HepG2 (cell line): ENCODE data around the gene VWA7. TPM values are rescaled to one million over a fixed set of nuclear protein-coding genes. Genes with fewer than 3 reads are reported as not detected.

ENCODE experiments used
- AGO2 ChIP-seq: fragments of 200-400 bp; formaldehyde crosslinking; optimal IDR thresholded peaks from 2 replicates; pipeline ENCODE3; 2017; ENCODE audit warnings: mild to moderate bottlenecking, low read depth, low read length, moderate library complexity
- CBX1 ChIP-seq: IDR thresholded peaks from one replicate; pipeline ENCODE4 v1.6.1; 2016; ENCODE audit warnings: antibody characterized with exemption, low read depth
- CBX5 ChIP-seq: sonication (generic); formaldehyde crosslinking; IDR thresholded peaks from 2 replicates; pipeline ENCODE4 v1.4.0; 2020; ENCODE audit warnings: missing genetic modification reagents, borderline replicate concordance
- DR1 ChIP-seq: sonication (generic); formaldehyde crosslinking; IDR thresholded peaks from 2 replicates; pipeline ENCODE4 v1.8.0; 2021; ENCODE audit warnings: mild to moderate bottlenecking, missing genetic modification reagents, inconsistent platforms
- HNRNPUL1 ChIP-seq: fragments of 200-400 bp; formaldehyde crosslinking; IDR thresholded peaks from 2 replicates; pipeline ENCODE4 v1.6.1; 2017; ENCODE audit warnings: low read depth, mild to moderate bottlenecking, low read length, moderate library complexity
- NCOA1 ChIP-seq: sonication (generic); formaldehyde crosslinking; IDR thresholded peaks from 2 replicates; pipeline ENCODE4 v1.9.0; 2021; ENCODE audit warnings: missing genetic modification reagents
- NKX3-1 ChIP-seq: sonication (generic); formaldehyde crosslinking; IDR thresholded peaks from 2 replicates; pipeline ENCODE4 v1.5.0; 2020; ENCODE audit warnings: missing genetic modification reagents
- PRDM10 ChIP-seq: sonication (generic); formaldehyde crosslinking; IDR thresholded peaks from 2 replicates; pipeline ENCODE4 v1.4.0; 2020; ENCODE audit warnings: low read depth, missing genetic modification reagents
- RFX1 ChIP-seq: fragments of 450-650 bp; IDR thresholded peaks from 2 replicates; pipeline ENCODE4 v1.6.1; 2017
- SATB2 ChIP-seq: sonication (generic); formaldehyde crosslinking; IDR thresholded peaks from 2 replicates; pipeline ENCODE4 v1.5.0; 2020; ENCODE audit warnings: missing genetic modification reagents
- SIN3B ChIP-seq: fragments of 150-350 bp; IDR thresholded peaks from 2 replicates; pipeline ENCODE4 v1.6.1; 2014; ENCODE audit warnings: low read length
- SMARCC2 ChIP-seq: fragments of 450-650 bp; IDR thresholded peaks from 2 replicates; pipeline ENCODE4 v1.6.1; 2017; ENCODE audit warnings: antibody characterized with exemption, mild to moderate bottlenecking
- SMARCE1 ChIP-seq: fragments of 450-650 bp; IDR thresholded peaks from 2 replicates; pipeline ENCODE4 v1.6.1; 2017; ENCODE audit warnings: borderline replicate concordance
- TARDBP ChIP-seq: sonication (generic); formaldehyde crosslinking; IDR thresholded peaks from 2 replicates; pipeline ENCODE4 v1.8.0; 2022; ENCODE audit warnings: mild to moderate bottlenecking, missing genetic modification reagents
- ZMYM4 ChIP-seq: sonication (generic); formaldehyde crosslinking; IDR thresholded peaks from 2 replicates; pipeline ENCODE4 v1.8.1; 2023; ENCODE audit warnings: mild to moderate bottlenecking, missing genetic modification reagents
- ZNF253 ChIP-seq: sonication (generic); formaldehyde crosslinking; IDR thresholded peaks from 2 replicates; pipeline ENCODE4 v1.8.0; 2022; ENCODE audit warnings: mild to moderate bottlenecking, missing genetic modification reagents, borderline replicate concordance
- ZNF33A ChIP-seq: sonication (generic); formaldehyde crosslinking; IDR thresholded peaks from 2 replicates; pipeline ENCODE4 v1.5.1; 2020; ENCODE audit warnings: missing genetic modification reagents, mild to moderate bottlenecking, moderate library complexity, borderline replicate concordance
- ZNF552 ChIP-seq: sonication (generic); formaldehyde crosslinking; IDR thresholded peaks from 2 replicates; pipeline ENCODE4 v1.9.0; 2022; ENCODE audit warnings: missing genetic modification reagents, mild to moderate bottlenecking, borderline replicate concordance
- ZNF556 ChIP-seq: sonication (generic); formaldehyde crosslinking; IDR thresholded peaks from 2 replicates; pipeline ENCODE4 v1.4.0; 2020; ENCODE audit warnings: mild to moderate bottlenecking, missing genetic modification reagents, borderline replicate concordance
- ZNF598 ChIP-seq: sonication (generic); formaldehyde crosslinking; IDR thresholded peaks from 2 replicates; pipeline ENCODE4 v1.5.1; 2020; ENCODE audit warnings: mild to moderate bottlenecking, missing genetic modification reagents, borderline replicate concordance
- ZNF891 ChIP-seq: sonication (generic); formaldehyde crosslinking; IDR thresholded peaks from 2 replicates; pipeline ENCODE4 v1.5.0; 2020; ENCODE audit warnings: mild to moderate bottlenecking, missing genetic modification reagents
- ZSCAN31 ChIP-seq: sonication (generic); formaldehyde crosslinking; IDR thresholded peaks from 2 replicates; pipeline ENCODE4 v1.5.0; 2020; ENCODE audit warnings: low read depth, mild to moderate bottlenecking, missing genetic modification reagents
- polyA plus RNA-seq, 8 experiments: library from polyadenylated mRNA; depleted of rRNA in 3 of 8; stranded (reverse) in 7 of 8; unstranded in 1 of 8; fragments of >200 nt; fragmentation: Illumina TruSeq in 4 of 8; extraction: Trizol in 4 of 8; gene quantifications; 2 replicates each; pipeline versions ENCODE4 v1.2.1 to v1.2.3, GENCODE V29; 2011 to 2016; ENCODE audit warnings: low read depth in 4 of 8, missing spikeins in 1 of 8, mixed read lengths in 1 of 8; ENCODE audit not compliant: insufficient read depth in 1 of 8
- total RNA-seq, 5 experiments: library from RNA; depleted of rRNA; stranded (reverse); fragments of >200 nt; fragmentation: Illumina TruSeq; extraction: Trizol; gene quantifications; 2 replicates each; pipeline ENCODE4 v1.2.3, GENCODE V29; 2016; ENCODE audit warnings: low read depth in 1 of 5
- TF ChIP-seq, protein P1 (sequence below): IDR thresholded peaks from 2 replicates; pipeline ENCODE4 v1.6.1; 2012; ENCODE audit warnings: inconsistent platforms
- TF ChIP-seq, protein P2 (sequence below): sonication (generic); formaldehyde crosslinking; IDR thresholded peaks from 2 replicates; pipeline ENCODE4 v1.9.0; 2022; ENCODE audit warnings: missing genetic modification reagents, mild to moderate bottlenecking, borderline replicate concordance

The VWA7 gene
- total and polyA plus RNA-seq, 2 of the 13 experiments (the other 11 are each of a cell fraction or from before 2014, with no cell fraction given) = 0.86 to 3.3 TPM

DNA sequence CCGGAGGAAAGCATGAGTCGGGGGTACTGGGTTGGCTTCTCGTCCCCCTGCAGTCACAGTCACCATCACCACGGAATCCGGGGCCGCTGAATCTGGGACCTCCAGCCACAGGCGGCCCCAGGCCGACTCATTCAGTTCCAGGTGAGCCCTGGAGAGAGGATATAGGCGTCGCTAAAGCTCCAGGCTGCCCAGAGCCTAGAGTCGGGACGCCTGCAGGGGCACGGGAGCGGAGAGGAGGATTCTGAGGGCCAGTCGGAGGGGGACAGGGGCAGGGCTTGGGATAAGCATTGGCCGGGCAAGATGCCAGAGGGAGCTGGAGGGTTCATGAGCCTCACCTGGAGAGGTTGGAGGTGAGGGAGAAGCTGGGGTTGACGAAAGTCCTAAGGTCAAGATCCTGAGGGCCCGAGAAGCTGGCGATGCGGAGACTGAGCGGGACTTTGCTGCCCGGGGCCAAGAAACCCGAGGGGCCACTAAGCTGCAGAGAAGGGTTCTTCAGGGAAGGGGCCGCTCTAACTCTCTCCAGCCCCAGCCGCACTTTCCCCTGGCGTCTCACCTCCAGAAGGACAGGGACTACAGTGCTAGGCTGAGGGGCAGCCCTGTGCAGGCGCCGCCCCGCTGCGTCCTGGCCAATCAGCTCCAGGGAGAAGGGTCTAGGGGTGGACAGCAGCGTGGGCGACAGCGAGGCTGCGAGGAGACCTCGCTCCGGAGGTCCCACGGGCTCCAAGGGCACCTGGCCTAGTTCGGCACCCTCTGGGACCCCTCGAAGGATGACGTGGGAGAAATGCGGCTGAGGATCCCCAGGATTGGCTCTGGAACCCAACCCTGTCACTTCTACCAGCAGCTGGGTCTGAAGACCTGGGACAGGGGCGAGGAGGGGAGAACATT, 11.0 kb downstream of the VWA7 start (continued):
- TF ChIP-seq TARDBP (CRISPR knock-in tag) (no peak), DR1 (CRISPR knock-in tag) (0 out of 2 replicates have a peak, but pooled peaks have one; percentile 40), PRDM10 (CRISPR knock-in tag) (peak; percentile 63; the same call in 1 of the 2 replicates), ZNF598 (CRISPR knock-in tag) (0 out of 2 replicates have a peak, but pooled peaks have one; percentile 94), NCOA1 (CRISPR knock-in tag) (no peak), ZNF891 (CRISPR knock-in tag) (no peak), SATB2 (no peak), HNRNPUL1 (no peak), SIN3B (no peak), ZNF552 (no peak), ZSCAN31 (CRISPR knock-in tag) (peak; percentile 82), NKX3-1 (CRISPR knock-in tag) (no peak), SMARCE1 (no peak), RFX1 (no peak), ZMYM4 (no peak), ZNF33A (CRISPR knock-in tag) (no peak), ZNF253 (CRISPR knock-in tag) (no peak), ZNF556 (CRISPR knock-in tag) (no peak), CBX5 (CRISPR knock-in tag) (no peak; the same call in 1 of the 2 replicates), AGO2 (no peak), SMARCC2 (no peak), CBX1 (no peak)
- TF ChIP-seq, protein P1, sequence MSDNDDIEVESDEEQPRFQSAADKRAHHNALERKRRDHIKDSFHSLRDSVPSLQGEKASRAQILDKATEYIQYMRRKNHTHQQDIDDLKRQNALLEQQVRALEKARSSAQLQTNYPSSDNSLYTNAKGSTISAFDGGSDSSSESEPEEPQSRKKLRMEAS = peak; percentile 91
- TF ChIP-seq, protein P2, sequence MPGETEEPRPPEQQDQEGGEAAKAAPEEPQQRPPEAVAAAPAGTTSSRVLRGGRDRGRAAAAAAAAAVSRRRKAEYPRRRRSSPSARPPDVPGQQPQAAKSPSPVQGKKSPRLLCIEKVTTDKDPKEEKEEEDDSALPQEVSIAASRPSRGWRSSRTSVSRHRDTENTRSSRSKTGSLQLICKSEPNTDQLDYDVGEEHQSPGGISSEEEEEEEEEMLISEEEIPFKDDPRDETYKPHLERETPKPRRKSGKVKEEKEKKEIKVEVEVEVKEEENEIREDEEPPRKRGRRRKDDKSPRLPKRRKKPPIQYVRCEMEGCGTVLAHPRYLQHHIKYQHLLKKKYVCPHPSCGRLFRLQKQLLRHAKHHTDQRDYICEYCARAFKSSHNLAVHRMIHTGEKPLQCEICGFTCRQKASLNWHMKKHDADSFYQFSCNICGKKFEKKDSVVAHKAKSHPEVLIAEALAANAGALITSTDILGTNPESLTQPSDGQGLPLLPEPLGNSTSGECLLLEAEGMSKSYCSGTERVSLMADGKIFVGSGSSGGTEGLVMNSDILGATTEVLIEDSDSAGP (CRISPR knock-in tag) = peak; percentile 78; the same call in 1 of the 2 replicates
